ENCODE results near the gene LTB. TPM values are rescaled to one million over a fixed set of nuclear protein-coding genes. Genes with fewer than 3 reads are reported as not detected.

Gene LTB
- total RNA-seq, 1 experiment from 2014 or later = not detected

DNA sequence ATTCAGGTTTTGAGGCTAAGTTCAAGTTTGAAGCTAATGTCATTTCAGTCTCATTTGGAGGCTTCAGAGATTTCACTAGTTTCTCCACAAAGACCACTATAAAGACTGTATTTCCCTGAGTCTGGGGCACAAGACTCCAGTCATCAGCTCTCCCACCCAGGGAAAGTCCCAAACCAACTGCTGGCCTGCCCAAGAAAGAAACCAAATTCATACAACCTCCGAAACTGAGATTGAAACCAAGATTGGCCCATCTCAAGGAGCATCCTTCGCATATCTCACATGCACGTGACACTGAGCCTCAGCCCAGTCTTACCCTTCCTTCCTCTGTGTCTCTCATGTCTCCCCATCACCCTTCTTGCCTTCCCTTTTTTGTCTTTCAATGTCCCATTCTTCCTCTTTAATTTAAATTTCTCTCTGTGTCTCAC is 13.7 kb downstream of the LTB start:
- Histone ChIP-seq H3K9me3 (ENCODE audit: control insufficient read depth, low read depth, low read length) (no peaks in the 10 kb centered on the region), H4K8ac (replicated peaks; ENCODE audit: insufficient read length, low read depth, low read length) (no peak overlapping the region), H3K56ac (ENCODE audit: insufficient read length, low read depth, low read length) (no peak overlapping the region), H3K23ac (ENCODE audit: insufficient read length, low read depth, low read length) (no peak overlapping the region), H3K9ac (ENCODE audit: extremely low read depth, insufficient read length, low read length) (no peak overlapping the region), H3K4me2 (ENCODE audit: insufficient read depth, insufficient read length, low read length) (no peak overlapping the region), H3K79me2 (ENCODE audit: insufficient read depth, low read length) (no peaks in the 10 kb centered on the region), H2BK5ac (ENCODE audit: insufficient read length, low read length) (no peak overlapping the region), H4K20me1 (ENCODE audit: control insufficient read depth, insufficient read depth, insufficient read length) (no peaks in the 10 kb centered on the region), H3K27ac (ENCODE audit: insufficient read length, low read depth, low read length) (no peak overlapping the region), H2BK12ac (ENCODE audit: insufficient read length, low read depth, low read length) (no peak overlapping the region), H3T11ph (ENCODE audit: low read length) (no peak overlapping the region), H3K4me1 (ENCODE audit: insufficient read depth, low read length) (no peaks in the 10 kb centered on the region), H2BK15ac (ENCODE audit: low read depth, low read length) (no peak overlapping the region), H3K79me1 (ENCODE audit: insufficient read depth, low read depth, low read length, poor library complexity, severe bottlenecking) (no peaks in the 10 kb centered on the region), H3K14ac (ENCODE audit: insufficient read depth, low read length) (no peak overlapping the region), H2AFZ (ENCODE audit: low read length) (no peak overlapping the region), H2AK5ac (ENCODE audit: insufficient read length, low read length) (no peak overlapping the region), H3K4ac (ENCODE audit: low read depth, low read length) (no peak overlapping the region), H3K23me2 (ENCODE audit: insufficient read length, low read depth, low read length, poor library complexity, severe bottlenecking) (no peaks in the 10 kb centered on the region), H2BK20ac (ENCODE audit: low read depth, low read length, poor library complexity, severe bottlenecking) (no peak overlapping the region), H4K5ac (ENCODE audit: insufficient read length, low read depth, low read length) (no peak overlapping the region), H2BK120ac (ENCODE audit: low read depth, low read length, poor library complexity, severe bottlenecking) (no peak overlapping the region), H4K91ac (ENCODE audit: insufficient read length, low read depth, low read length) (no peak overlapping the region), H3K18ac (ENCODE audit: insufficient read length, low read depth, low read length) (no peak overlapping the region), H3K27me3 (ENCODE audit: insufficient read depth, low read length) (no peaks in the 10 kb centered on the region)
- peaks cover 10 to 11% of the 10 kb centered on the region in 2 experiments for H3K4me1 Mint-ChIP-seq
- H3K36me3 Mint-ChIP-seq (ENCODE audit: insufficient read depth in 1 of 3, low read depth in 3 of 3) = no peaks in the 10 kb centered on the region
- H3K4me3 Mint-ChIP-seq = no peak overlapping the region
- no peaks in the 10 kb centered on the region; a peak in 1 of 5 replicates for H3K9me3 Mint-ChIP-seq
- no CpG with 5 or more reads among the region's 3 CpGs for WGBS (ENCODE audit: extremely low coverage, insufficient read length, low lambda C conversion rate)
- TF ChIP-seq, protein P1, sequence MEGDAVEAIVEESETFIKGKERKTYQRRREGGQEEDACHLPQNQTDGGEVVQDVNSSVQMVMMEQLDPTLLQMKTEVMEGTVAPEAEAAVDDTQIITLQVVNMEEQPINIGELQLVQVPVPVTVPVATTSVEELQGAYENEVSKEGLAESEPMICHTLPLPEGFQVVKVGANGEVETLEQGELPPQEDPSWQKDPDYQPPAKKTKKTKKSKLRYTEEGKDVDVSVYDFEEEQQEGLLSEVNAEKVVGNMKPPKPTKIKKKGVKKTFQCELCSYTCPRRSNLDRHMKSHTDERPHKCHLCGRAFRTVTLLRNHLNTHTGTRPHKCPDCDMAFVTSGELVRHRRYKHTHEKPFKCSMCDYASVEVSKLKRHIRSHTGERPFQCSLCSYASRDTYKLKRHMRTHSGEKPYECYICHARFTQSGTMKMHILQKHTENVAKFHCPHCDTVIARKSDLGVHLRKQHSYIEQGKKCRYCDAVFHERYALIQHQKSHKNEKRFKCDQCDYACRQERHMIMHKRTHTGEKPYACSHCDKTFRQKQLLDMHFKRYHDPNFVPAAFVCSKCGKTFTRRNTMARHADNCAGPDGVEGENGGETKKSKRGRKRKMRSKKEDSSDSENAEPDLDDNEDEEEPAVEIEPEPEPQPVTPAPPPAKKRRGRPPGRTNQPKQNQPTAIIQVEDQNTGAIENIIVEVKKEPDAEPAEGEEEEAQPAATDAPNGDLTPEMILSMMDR (conservative IDR thresholded peaks at IDR 0.05) = no peak
- H3K27me3 Mint-ChIP-seq (ENCODE audit: low read depth) = peaks cover 2% of the 10 kb centered on the region
- H3K27ac Mint-ChIP-seq = no peak overlapping the region; a peak in 1 of 7 replicates
- no peak for DNase-seq
